Measurements from ENCODE around the gene MRPL48.

The MRPL48 gene

GRCh38 chr11:73894725-73895335, 107.2 kb downstream of the MRPL48 start:
- H3K9ac ChIP-seq (ENCODE audit: low read depth, low read length) = no peak overlapping the region
- no peaks in the 10 kb centered on the region for H3K27me3 ChIP-seq (ENCODE audit: insufficient read depth, low read length, poor library complexity)
- no peaks in the 10 kb centered on the region for H4K20me1 ChIP-seq (ENCODE audit: insufficient read depth, low read length)
- H3K27ac ChIP-seq (ENCODE audit: low read length) = no peak overlapping the region
- H3K36me3 ChIP-seq (ENCODE audit: insufficient read depth, low read length) = peaks cover 26% of the 10 kb centered on the region; the same call in 1 of the 2 replicates
- TF ChIP-seq EZH2 (IDR thresholded peaks at IDR 0.05; ENCODE audit: borderline replicate concordance, low read depth, low read length, severe bottlenecking) (no peak), CTCF (IDR thresholded peaks at IDR 0.05; ENCODE audit: borderline replicate concordance, extremely low read depth, low read length, poor library complexity, severe bottlenecking) (no peak)
- H3K9me3 ChIP-seq (ENCODE audit: insufficient read depth, low read length, severe bottlenecking) = no peaks in the 10 kb centered on the region
- no peak overlapping the region for H2AFZ ChIP-seq (ENCODE audit: low read depth, low read length)
- no peaks in the 10 kb centered on the region for H3K4me1 ChIP-seq (ENCODE audit: insufficient read depth, low read length)
- H3K4me3 ChIP-seq (ENCODE audit: low read depth in 1 of 2, low read length in 2 of 2) = no peak overlapping the region
- H3K79me2 ChIP-seq (ENCODE audit: insufficient read depth, low read length) = no peaks in the 10 kb centered on the region
- ATAC-seq (ENCODE audit: insufficient read depth, low read depth) (no peak), DNase-seq (no peak)
- H3K4me2 ChIP-seq (ENCODE audit: insufficient read depth, low read length) = no peak overlapping the region

GRCh38 chr11:73902303-73902702, 114.6 kb downstream of the MRPL48 start:
- H4K20me1 ChIP-seq (ENCODE audit: insufficient read depth, low read length) = no peaks in the 10 kb centered on the region
- H3K36me3 ChIP-seq (ENCODE audit: insufficient read depth, low read length) = peaks cover 27% of the 10 kb centered on the region
- no peaks in the 10 kb centered on the region for H3K79me2 ChIP-seq (ENCODE audit: insufficient read depth, low read length)
- H3K4me2 ChIP-seq (ENCODE audit: insufficient read depth, low read length) = no peak overlapping the region
- no peaks in the 10 kb centered on the region for H3K9me3 ChIP-seq (ENCODE audit: insufficient read depth, low read length, severe bottlenecking)
- ATAC-seq (ENCODE audit: insufficient read depth, low read depth) (no peak), DNase-seq (no peak)
- H3K4me1 ChIP-seq (ENCODE audit: insufficient read depth, low read length) = no peaks in the 10 kb centered on the region
- H3K27me3 ChIP-seq (ENCODE audit: insufficient read depth, low read length, poor library complexity) = no peaks in the 10 kb centered on the region
- no peak for TF ChIP-seq EZH2 (IDR thresholded peaks at IDR 0.05; ENCODE audit: borderline replicate concordance, low read depth, low read length, severe bottlenecking)
- no peak for TF ChIP-seq CTCF (IDR thresholded peaks at IDR 0.05; ENCODE audit: borderline replicate concordance, extremely low read depth, low read length, poor library complexity, severe bottlenecking)
- no peak overlapping the region for H3K9ac ChIP-seq (ENCODE audit: low read depth, low read length)
- H3K27ac ChIP-seq (ENCODE audit: low read length) = no peak overlapping the region; the same call in 1 of the 2 replicates
- no peak overlapping the region for H2AFZ ChIP-seq (ENCODE audit: low read depth, low read length)
- H3K4me3 ChIP-seq (ENCODE audit: low read depth in 1 of 2, low read length in 2 of 2) = no peak overlapping the region

- no peaks in the 10 kb centered on the region for H3K27me3 ChIP-seq (ENCODE audit: insufficient read depth, low read length, poor library complexity)
- no peak overlapping the region for H3K4me3 ChIP-seq (ENCODE audit: low read depth in 1 of 2, low read length in 2 of 2)
- TF ChIP-seq EZH2 (IDR thresholded peaks at IDR 0.05; ENCODE audit: borderline replicate concordance, low read depth, low read length, severe bottlenecking) = no peak
- no peak for TF ChIP-seq CTCF (IDR thresholded peaks at IDR 0.05; ENCODE audit: borderline replicate concordance, extremely low read depth, low read length, poor library complexity, severe bottlenecking)
- DNase-seq (no peak), ATAC-seq (ENCODE audit: insufficient read depth, low read depth) (no peak; the same call in 2 of the 3 replicates)
- H3K9me3 ChIP-seq (ENCODE audit: insufficient read depth, low read length, severe bottlenecking) = no peaks in the 10 kb centered on the region
- H4K20me1 ChIP-seq (ENCODE audit: insufficient read depth, low read length) = no peaks in the 10 kb centered on the region
- no peak overlapping the region for H2AFZ ChIP-seq (ENCODE audit: low read depth, low read length)
- H3K79me2 ChIP-seq (ENCODE audit: insufficient read depth, low read length) = no peaks in the 10 kb centered on the region
- H3K36me3 ChIP-seq (ENCODE audit: insufficient read depth, low read length) = peaks cover 21% of the 10 kb centered on the region; the same call in 1 of the 2 replicates
- H3K4me2 ChIP-seq (ENCODE audit: insufficient read depth, low read length) = no peak overlapping the region
- H3K9ac ChIP-seq (ENCODE audit: low read depth, low read length) = no peak overlapping the region
- H3K4me1 ChIP-seq (ENCODE audit: insufficient read depth, low read length) = no peaks in the 10 kb centered on the region
- H3K27ac ChIP-seq (ENCODE audit: low read length) = no peak overlapping the region
Observed at GRCh38 chr11:73907191-73907590, 119.5 kb downstream of the MRPL48 start.

All from DND-41 (cell line).